ENCODE results near the gene CRYGB. TPM values are rescaled to one million over a fixed set of nuclear protein-coding genes. Genes with fewer than 3 reads are reported as not detected.
A peak's percentile ranks its signal among the peaks of the same experiment; 100 is the strongest.

Gene CRYGB
- total RNA-seq, 4 donors from 2014 or later, result not detected

DNA sequence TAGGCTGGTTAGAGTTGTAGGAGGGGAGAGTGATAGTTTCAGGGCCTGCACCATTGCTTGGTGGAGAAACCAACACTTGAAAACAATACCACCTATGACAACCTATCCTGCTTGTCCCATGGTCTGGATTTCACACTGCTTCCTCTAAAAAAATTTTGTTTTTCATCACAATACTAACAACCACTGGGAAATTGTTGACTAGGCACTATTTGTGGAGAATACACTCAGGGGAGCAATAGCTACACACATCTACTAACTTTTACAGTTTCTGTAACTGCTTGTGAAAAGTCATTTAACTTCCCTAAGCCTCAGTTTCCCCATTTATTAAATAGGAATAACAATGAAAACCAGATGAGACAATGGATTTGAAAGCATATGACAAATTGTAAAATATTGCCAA is 4.1 kb upstream of the CRYGB start:
- H3K4me3 ChIP-seq, result no peak overlapping the region
- H3K36me3 ChIP-seq, result no peaks in the 10 kb centered on the region
- no peak overlapping the region for H3K27ac ChIP-seq
- H3K27me3 ChIP-seq, result no peaks in the 10 kb centered on the region
- H3K9me3 ChIP-seq, result no peaks in the 10 kb centered on the region
- H3K4me1 ChIP-seq, result no peaks in the 10 kb centered on the region
- DNase-seq, result no peak
- TF ChIP-seq POLR2A (IDR thresholded peaks at IDR 0.05), result no peak
- TF ChIP-seq, protein P1, sequence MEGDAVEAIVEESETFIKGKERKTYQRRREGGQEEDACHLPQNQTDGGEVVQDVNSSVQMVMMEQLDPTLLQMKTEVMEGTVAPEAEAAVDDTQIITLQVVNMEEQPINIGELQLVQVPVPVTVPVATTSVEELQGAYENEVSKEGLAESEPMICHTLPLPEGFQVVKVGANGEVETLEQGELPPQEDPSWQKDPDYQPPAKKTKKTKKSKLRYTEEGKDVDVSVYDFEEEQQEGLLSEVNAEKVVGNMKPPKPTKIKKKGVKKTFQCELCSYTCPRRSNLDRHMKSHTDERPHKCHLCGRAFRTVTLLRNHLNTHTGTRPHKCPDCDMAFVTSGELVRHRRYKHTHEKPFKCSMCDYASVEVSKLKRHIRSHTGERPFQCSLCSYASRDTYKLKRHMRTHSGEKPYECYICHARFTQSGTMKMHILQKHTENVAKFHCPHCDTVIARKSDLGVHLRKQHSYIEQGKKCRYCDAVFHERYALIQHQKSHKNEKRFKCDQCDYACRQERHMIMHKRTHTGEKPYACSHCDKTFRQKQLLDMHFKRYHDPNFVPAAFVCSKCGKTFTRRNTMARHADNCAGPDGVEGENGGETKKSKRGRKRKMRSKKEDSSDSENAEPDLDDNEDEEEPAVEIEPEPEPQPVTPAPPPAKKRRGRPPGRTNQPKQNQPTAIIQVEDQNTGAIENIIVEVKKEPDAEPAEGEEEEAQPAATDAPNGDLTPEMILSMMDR (IDR thresholded peaks at IDR 0.05), result no peak

DNA sequence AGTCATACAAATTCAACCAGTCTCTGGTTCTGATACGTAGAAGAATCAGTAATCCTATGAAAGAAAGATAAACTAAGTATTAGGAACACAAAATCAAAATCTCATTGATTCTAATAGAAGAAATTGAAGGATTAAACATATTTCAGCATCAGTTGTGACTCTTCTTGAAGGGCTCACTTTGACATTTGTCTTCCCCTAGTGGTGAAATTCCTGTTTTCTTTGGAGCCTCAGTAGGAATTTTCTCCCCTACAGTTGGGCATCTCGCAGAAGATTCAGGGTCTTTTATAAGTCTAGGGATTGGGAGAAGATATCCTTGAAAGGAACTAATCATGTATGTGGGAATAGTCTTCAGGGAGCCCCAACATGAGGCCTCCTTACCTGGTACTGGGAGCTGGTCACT is 2.8 kb upstream of the CRYGB start:
- TF ChIP-seq, protein P1 (IDR thresholded peaks at IDR 0.05), result peak in 3 of 6 experiments; percentile 34 to 39 (median 39)
- no peak for TF ChIP-seq POLR2A (IDR thresholded peaks at IDR 0.05)
- no peak overlapping the region for H3K4me3 ChIP-seq
- no peaks in the 10 kb centered on the region for H3K9me3 ChIP-seq
- H3K36me3 ChIP-seq, result no peaks in the 10 kb centered on the region
- no peak for DNase-seq
- H3K27ac ChIP-seq, result no peak overlapping the region
- H3K4me1 ChIP-seq, result no peaks in the 10 kb centered on the region
- H3K27me3 ChIP-seq, result no peaks in the 10 kb centered on the region

DNA sequence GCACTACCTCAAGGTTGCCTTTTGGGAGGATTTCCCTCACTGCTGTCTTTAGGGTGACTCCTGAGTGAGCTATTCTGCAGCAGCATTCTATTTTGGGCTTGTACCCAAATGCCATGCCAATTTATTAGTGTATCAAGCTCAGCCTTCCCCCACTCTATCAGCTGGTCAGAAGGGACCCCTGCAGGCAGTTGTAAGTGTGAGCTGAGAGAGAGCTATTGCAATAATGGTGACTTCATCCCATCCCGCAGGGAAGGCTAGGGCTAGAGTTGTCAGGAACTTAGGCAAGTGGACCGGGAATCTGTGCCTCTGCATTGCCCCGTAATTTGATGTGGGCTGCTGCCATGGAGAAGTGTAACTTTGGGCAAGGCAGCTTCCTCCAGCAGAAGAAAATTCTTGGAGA is 1.8 kb upstream of the CRYGB start:
- DNase-seq, result no peak
- Histone ChIP-seq H3K27me3 (no peaks in the 10 kb centered on the region), H3K4me1 (peaks cover 0 to 2% (median 0%) of the 10 kb centered on the region in 4 donors), H3K36me3 (no peaks in the 10 kb centered on the region), H3K27ac (no peak overlapping the region), H3K4me3 (no peak overlapping the region), H3K9me3 (no peaks in the 10 kb centered on the region)
- no peak for TF ChIP-seq POLR2A (IDR thresholded peaks at IDR 0.05)
- TF ChIP-seq, protein P1 (IDR thresholded peaks at IDR 0.05), result no peak

DNA sequence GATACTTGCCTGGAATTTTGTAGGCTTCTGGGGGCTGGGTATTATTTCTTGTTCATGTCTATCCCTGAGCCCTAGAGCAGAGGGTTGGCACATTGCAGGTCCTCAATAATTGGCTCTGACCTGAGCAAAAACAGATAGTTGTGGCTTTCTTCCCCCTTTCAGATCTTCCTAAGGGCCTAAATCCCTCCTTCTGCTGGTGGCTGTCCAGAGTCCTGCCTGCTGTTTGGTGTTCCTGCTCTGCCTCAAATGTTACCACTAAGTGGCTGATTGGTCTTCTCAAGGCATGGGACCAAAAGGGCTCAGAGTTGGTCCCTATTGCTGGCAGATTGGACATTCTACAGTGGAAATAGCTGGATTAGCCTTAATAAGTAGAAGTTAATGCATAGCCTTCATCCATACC is 1.1 kb upstream of the CRYGB start:
- H3K4me1 ChIP-seq, result peaks cover 0 to 4% (median 0%) of the 10 kb centered on the region in 4 donors
- no peaks in the 10 kb centered on the region for H3K9me3 ChIP-seq
- no peak for DNase-seq
- TF ChIP-seq POLR2A (IDR thresholded peaks at IDR 0.05), result no peak
- TF ChIP-seq, protein P1 (IDR thresholded peaks at IDR 0.05), result no peak
- H3K27ac ChIP-seq, result no peak overlapping the region
- no peak overlapping the region for H3K4me3 ChIP-seq
- H3K27me3 ChIP-seq, result no peaks in the 10 kb centered on the region
- no peaks in the 10 kb centered on the region for H3K36me3 ChIP-seq

DNA sequence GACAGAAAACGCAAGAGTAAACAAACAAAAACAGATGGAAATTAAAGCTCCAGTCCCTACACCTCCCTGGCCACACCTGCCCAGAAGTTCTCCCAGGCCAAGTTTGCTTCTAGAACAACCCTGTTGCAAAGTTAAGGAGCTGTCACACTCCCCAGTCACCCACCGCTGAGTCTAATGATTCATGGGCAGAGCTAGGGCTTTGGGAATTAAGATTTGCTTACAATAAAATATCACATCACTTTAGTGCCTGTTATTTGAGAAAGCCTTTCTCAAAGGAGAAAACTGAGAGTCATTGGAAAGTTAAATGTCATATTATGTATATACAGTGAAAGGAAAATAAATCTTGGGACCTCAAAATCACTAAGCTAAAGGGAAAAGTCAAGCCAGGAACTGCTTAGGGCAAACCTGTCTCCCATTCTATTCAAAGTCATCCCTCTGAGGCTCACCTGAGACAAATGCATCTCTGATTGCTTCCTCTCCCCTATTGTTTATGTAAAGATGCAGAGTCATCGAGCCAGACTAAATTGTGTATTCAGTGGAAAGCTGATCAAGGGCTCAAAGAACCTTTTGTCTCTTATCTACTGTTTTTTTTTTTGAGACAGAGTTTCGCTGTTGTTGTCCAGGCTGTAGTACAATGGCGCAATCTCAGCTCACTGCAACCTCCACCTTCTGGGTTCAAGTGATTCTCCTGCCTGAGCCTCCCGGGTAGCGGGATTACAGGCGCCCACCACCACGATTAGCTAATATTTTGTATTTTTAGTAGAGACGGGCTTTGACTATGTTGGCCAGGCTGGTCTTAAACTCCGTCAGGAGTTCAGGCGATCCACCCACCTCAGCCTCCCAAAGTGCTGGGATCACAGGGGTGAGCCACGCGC is 2.8 kb downstream of the CRYGB start:
- Histone ChIP-seq H3K9me3 (no peaks in the 10 kb centered on the region), H3K4me1 (peaks cover 0 to 4% (median 0%) of the 10 kb centered on the region in 4 donors), H3K27me3 (no peaks in the 10 kb centered on the region), H3K4me3 (no peak overlapping the region), H3K27ac (no peak overlapping the region), H3K36me3 (no peaks in the 10 kb centered on the region)
- TF ChIP-seq, protein P1 (IDR thresholded peaks at IDR 0.05), result no peak
- no peak for DNase-seq

Measured in Peyer's patch (tissue), 4 donors.